ENCODE measurements around the gene HSF4. TPM values are rescaled to one million over a fixed set of nuclear protein-coding genes. Genes with fewer than 3 reads are reported as not detected.
A peak's percentile ranks its signal among the peaks of the same experiment; 100 is the strongest.

Gene HSF4
- total RNA-seq, 1 experiment from 2014 or later, result 13.9 TPM

GRCh38 chr16:67170949-67171649 lies 6.6 kb downstream of the HSF4 start:
- ChIA-PET CTCF (interaction anchor here (0.6 to 1.9 kb wide), 2 partner anchors 16 to 228 kb away, joined by 4 to 10 read pairs; no protein-coding TSS in a partner anchor), POLR2A (ENCODE audit: low non-redundant PET) (no interaction called here)
- Histone ChIP-seq H3K4me3 (ENCODE audit: low read depth, low read length, poor library complexity, severe bottlenecking) (peak overlapping the region; percentile 52), H3K27me3 (replicated peaks; ENCODE audit: insufficient read depth, low read depth, low read length, poor library complexity) (no peaks in the 10 kb centered on the region), H3K9me3 (ENCODE audit: low read depth, low read length, poor library complexity, severe bottlenecking) (no peaks in the 10 kb centered on the region), H3K36me3 (ENCODE audit: insufficient read depth, low read length, poor library complexity, severe bottlenecking) (no peaks in the 10 kb centered on the region), H3K27ac (ENCODE audit: low read depth, low read length, poor library complexity, severe bottlenecking) (peak overlapping the region; percentile 69), H3K4me1 (ENCODE audit: insufficient read depth, low read length, poor library complexity, severe bottlenecking) (peaks cover 25% of the 10 kb centered on the region)
- peak; percentile 25 for DNase-seq (ENCODE audit: low spot score)
- BruUV-seq (replicated peaks), result TSS peak; percentile 62
- no peak for TF ChIP-seq EZH2 (IDR thresholded peaks at IDR 0.05; ENCODE audit: borderline replicate concordance, low read depth, low read length, poor library complexity, severe bottlenecking)
- TF ChIP-seq CTCF (conservative IDR thresholded peaks at IDR 0.05; ENCODE audit: low read depth, low read length), result no peak
- intact Hi-C loops (cut with micrococcal nuclease; ENCODE audit: unreplicated experiment), result no loop called here

DNA sequence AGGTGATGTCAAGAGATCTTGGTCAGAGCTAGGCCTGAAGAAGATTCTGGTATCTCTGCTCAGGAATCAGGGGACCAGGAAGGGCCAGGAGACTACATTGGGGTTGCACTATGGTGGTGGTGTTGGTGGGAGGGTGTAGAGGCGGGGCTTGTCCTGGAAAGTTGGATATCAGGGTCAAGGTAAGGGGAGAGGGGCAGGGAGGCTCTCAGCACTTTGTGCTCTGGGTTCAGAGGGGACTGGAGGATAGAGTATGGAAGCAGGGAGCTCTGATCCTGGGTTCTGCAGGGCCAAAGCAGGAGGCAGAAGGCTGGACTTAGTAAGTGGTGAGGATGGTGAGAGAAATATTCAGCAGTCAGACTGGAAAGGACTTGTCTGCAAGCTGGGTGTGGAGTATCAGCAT lies 8.8 kb downstream of the HSF4 start:
- POLR2A ChIA-PET (ENCODE audit: low non-redundant PET), result interaction anchor here (0.7 kb wide), 1 partner anchor 53 kb away, joined by 3 read pairs; no protein-coding TSS in a partner anchor
- BruUV-seq (replicated peaks), result no TSS peak
- Histone ChIP-seq H3K4me1 (ENCODE audit: insufficient read depth, low read length, poor library complexity, severe bottlenecking) (peaks cover 33% of the 10 kb centered on the region), H3K27ac (ENCODE audit: low read depth, low read length, poor library complexity, severe bottlenecking) (peak overlapping the region; percentile 61), H3K27me3 (replicated peaks; ENCODE audit: insufficient read depth, low read depth, low read length, poor library complexity) (no peaks in the 10 kb centered on the region), H3K36me3 (ENCODE audit: insufficient read depth, low read length, poor library complexity, severe bottlenecking) (no peaks in the 10 kb centered on the region), H3K4me3 (ENCODE audit: low read depth, low read length, poor library complexity, severe bottlenecking) (peak overlapping the region; percentile 47), H3K9me3 (ENCODE audit: low read depth, low read length, poor library complexity, severe bottlenecking) (no peaks in the 10 kb centered on the region)
- CTCF ChIA-PET, result interaction anchor here (0.7 to 0.9 kb wide), 2 partner anchors 18 to 516 kb away, joined by 3 to 5 read pairs; no protein-coding TSS in a partner anchor
- TF ChIP-seq EZH2 (IDR thresholded peaks at IDR 0.05; ENCODE audit: borderline replicate concordance, low read depth, low read length, poor library complexity, severe bottlenecking) (no peak), CTCF (conservative IDR thresholded peaks at IDR 0.05; ENCODE audit: low read depth, low read length) (no peak)
- no peak for DNase-seq (ENCODE audit: low spot score)
- intact Hi-C loops (cut with micrococcal nuclease; ENCODE audit: unreplicated experiment), result no loop called here

GRCh38 chr16:67173808-67174705 lies 9.5 kb downstream of the HSF4 start:
- no peaks in the 10 kb centered on the region for H3K27me3 ChIP-seq (replicated peaks; ENCODE audit: insufficient read depth, low read depth, low read length, poor library complexity)
- no peaks in the 10 kb centered on the region for H3K9me3 ChIP-seq (ENCODE audit: low read depth, low read length, poor library complexity, severe bottlenecking)
- peak overlapping the region; percentile 47 for H3K4me3 ChIP-seq (ENCODE audit: low read depth, low read length, poor library complexity, severe bottlenecking)
- H3K36me3 ChIP-seq (ENCODE audit: insufficient read depth, low read length, poor library complexity, severe bottlenecking), result no peaks in the 10 kb centered on the region
- H3K4me1 ChIP-seq (ENCODE audit: insufficient read depth, low read length, poor library complexity, severe bottlenecking), result peaks cover 36% of the 10 kb centered on the region
- ChIA-PET CTCF (interaction anchor here (0.6 to 0.9 kb wide), 2 partner anchors 19 to 226 kb away, joined by 3 read pairs; no protein-coding TSS in a partner anchor), POLR2A (ENCODE audit: low non-redundant PET) (interaction anchor here (0.7 kb wide), 1 partner anchor 52 kb away, joined by 3 read pairs; no protein-coding TSS in a partner anchor)
- TF ChIP-seq CTCF (conservative IDR thresholded peaks at IDR 0.05; ENCODE audit: low read depth, low read length) (no peak; the same call in 1 of the 2 replicates), EZH2 (IDR thresholded peaks at IDR 0.05; ENCODE audit: borderline replicate concordance, low read depth, low read length, poor library complexity, severe bottlenecking) (no peak)
- BruUV-seq (replicated peaks), result no TSS peak
- DNase-seq (ENCODE audit: low spot score), result peak; percentile 87
- intact Hi-C loops (cut with micrococcal nuclease; ENCODE audit: unreplicated experiment), result no loop called here
- H3K27ac ChIP-seq (ENCODE audit: low read depth, low read length, poor library complexity, severe bottlenecking), result peak overlapping the region; percentile 61

Measured in A673 (cell line).